GM18526 (cell line): ENCODE results near the gene CHODL.

Experiments
- POLR2A ChIP-seq: IDR thresholded peaks from 3 replicates; pipeline ENCODE4 v1.6.1; 2011; ENCODE audit not compliant: insufficient read length; ENCODE audit errors: extremely low read depth

CHODL gene

DNA sequence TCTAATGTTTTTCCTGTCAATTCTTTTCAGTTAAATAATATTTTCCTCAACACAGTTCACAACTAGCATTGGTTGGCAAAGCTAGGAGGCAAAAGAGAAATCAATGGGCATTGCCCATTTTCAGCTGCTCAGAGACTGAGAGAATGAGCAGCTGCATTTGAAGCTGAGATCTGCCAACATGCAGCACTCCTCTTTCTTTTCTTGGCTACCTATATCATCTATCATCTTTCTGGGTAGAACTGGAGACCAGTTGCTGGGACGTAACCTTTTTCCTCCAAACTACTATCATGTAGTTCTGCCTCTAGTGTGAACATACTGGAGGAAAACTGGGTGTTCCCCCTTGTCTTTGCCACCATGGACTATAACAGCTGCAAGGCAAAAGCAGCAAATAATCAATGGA is 22.9 kb downstream of the CHODL start:
- TF ChIP-seq POLR2A: no peak

DNA sequence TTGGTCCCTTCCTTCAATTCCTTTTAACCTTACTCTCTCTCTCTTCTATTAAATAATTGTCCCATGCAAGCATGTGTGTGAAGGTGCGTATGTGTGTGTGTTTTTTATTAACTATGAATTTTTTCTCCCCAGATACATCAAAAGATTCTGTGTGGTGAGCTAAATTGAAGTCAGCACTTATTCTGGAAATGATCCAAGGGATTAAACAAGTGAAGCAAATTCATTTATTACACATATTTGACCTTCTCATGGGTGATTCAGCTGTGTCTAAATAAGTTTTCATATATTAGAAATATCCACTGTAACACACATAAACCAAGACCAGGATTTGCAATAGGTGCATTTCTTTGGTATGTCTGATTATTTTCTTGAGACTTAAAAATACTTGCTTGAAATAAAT is 24.3 kb downstream of the CHODL start:
- no peak for TF ChIP-seq POLR2A

DNA sequence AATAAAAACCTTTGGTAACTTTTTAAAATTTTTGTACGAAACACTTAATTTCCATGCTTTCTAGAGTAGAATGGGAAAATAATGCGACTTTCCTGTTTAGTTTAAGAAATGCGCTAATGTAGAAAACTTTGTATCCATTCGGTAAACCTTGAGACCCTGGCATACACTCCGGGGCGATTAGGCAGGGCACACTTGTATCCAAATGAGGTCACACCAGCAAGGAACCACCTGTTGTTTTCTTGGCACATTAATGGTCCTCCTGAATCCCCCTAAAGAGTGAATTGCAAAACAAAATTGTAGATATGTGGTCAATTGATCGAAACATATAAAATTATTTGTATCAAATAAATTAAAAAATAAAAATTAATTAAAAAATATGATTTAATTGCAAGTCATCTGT is 25.2 kb downstream of the CHODL start:
- TF ChIP-seq POLR2A: no peak

DNA sequence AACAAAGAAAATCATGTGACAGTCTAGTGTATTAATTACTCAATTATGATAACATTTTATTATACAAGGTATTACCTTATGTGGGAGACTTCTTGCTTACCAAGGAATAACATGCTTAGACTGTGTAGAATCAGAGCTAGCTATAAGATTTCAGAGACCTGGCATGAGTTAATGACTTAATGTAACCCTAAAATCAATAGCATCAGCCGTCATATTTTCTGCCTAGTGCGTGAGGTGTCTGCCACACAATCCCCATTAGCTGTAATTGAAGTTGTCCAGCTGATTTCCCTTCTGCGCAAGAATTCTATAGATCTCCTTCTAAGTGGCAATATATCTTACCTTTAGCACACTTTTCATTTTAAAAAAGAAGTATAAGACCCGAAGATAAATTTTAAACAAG is 28.8 kb downstream of the CHODL start:
- no peak for TF ChIP-seq POLR2A

DNA sequence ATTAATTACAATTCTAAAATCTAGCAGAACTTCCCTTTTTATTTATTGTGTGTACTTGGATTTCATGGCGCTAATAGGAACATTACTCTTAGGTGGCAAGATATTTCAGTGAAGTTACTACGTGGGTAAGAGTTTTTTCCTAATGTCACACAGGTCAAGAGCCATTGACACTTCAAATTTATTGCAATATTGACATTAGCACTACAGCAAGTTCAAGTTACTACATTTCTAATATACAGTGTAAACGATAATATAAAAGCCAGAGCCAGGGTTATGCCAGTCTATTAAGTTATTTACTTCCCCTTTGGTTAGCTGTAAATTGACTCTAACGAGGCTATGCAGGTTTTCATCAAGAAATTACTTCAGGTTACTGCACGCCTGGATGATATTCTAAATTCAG is 29.7 kb downstream of the CHODL start:
- no peak for TF ChIP-seq POLR2A

DNA sequence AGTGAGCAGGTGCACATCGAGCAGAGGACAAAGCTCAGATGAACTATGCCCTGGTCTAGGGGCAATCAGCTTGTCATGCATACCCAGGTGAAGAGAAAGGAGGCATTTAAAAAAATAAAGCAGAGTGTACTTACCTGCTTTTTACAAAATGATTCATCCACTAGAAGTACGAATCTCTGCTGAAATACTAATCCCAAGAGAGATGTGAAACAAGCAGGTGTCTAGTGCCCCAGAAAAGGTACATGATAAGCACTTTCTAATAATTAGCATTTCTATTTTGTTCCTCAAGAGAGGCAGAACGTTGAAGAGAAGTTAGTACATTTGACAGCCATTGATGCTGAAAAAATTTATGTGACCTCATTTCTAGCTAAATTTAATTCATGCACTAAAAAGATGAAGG is 31.1 kb downstream of the CHODL start:
- no peak for TF ChIP-seq POLR2A

DNA sequence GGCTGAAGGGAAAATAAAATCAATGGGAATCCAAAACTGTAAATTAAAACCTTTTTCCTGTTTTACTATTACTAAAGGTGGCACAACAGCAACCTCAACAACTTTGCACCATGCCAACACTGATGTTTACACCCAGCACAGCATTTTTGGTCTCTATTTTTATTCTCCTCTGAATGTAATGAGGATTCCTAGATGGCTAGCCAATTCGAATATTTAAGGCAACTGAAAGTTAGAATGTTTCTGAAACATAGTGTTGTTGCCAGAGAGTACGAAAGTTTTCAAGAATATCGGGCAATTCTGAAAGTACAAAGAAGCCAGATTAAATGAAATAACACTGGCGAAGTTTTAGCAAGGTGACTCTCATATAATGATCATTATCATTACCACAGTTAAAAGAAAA is 40.7 kb downstream of the CHODL start:
- TF ChIP-seq POLR2A: no peak

DNA sequence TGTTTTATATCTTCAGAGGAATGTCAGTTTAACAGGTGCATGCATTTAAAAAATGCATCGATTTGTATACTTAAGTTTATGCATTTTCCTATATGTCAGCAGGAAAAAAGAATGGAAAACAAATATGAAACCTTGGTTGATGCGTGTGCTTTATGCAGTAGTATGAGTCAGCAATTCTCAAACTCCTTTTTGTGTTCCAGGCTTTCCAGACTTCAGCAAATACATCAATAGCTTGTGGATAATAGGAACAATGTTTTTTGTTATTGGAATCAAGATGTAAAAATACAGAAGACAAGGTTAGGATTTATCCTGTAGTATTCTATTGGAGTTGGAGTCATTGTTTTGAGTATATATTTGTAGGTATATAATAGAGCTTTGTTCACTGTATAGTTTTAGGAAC is 45.2 kb downstream of the CHODL start:
- no peak for TF ChIP-seq POLR2A

DNA sequence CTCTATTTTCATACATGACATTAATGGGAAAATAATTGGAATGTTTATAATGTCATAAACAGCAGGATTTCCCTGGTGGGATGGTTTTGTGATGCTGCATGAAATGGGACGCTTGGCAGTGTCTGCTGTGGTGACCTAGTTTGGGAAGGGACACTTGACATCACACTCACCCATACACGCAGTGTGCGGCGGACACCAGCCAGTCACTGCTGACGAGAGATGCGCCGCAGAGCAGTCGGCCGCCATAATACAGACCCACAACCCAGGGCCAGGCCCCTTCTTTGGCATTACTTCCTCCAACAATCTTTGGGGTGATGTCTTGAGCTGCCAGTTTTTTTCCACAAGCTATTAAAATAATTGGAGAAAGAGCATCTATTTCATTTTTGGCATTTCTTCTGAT is 49.5 kb downstream of the CHODL start:
- no peak for TF ChIP-seq POLR2A

DNA sequence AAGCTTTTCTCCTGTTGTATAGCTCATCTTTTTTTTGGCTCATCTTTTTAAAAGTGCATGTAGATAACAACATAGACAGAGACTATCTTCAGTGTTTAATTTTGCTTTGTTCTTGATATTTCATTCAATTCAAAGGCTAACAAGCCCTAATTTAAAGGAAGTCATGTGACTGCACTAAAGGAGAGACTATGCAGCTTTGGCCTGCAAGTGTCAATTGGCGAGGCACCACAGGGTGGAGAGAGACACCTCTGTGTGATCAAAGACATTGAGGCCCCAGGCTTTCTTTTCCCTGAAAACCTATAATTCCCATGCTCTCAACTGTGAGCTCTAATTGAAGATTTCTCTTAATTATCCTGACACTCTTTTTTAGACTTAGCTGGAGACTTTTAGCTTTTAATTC is 53.6 kb downstream of the CHODL start:
- no peak for TF ChIP-seq POLR2A
